PC-9 (cell line): ENCODE results near the gene ZNF429. TPM values are rescaled to one million over a fixed set of nuclear protein-coding genes. Genes with fewer than 3 reads are reported as not detected.
A peak's percentile ranks its signal among the peaks of the same experiment; 100 is the strongest.

ENCODE experiments used
- BruUV-seq: library from RNA; stranded (reverse); fragments of 400-500 nt; replicated peaks from 2 replicates; lab custom pipeline; 2021; lab: Mats Ljungman, UMichigan
- CTCF ChIA-PET: fragments of 300-600 bp; sonication (Branson Sonifier 250); formaldehyde crosslinking; loops from one replicate; lab custom pipeline; 2022; ENCODE audit warnings: antibody characterized with exemption; lab: Charles Lee
- POLR2A ChIA-PET: fragments of 300-600 bp; sonication (Branson Sonifier 250); formaldehyde crosslinking; loops from one replicate; lab custom pipeline; 2022; ENCODE audit warnings: antibody characterized with exemption; ENCODE audit not compliant: unreplicated experiment; lab: Charles Lee
- DNase-seq, 2 experiments: peaks; one replicate each; pipeline versions ENCODE4 v3.0.0 to v3.0.0-alpha.2; 2015 to 2022; ENCODE audit warnings: mixed read lengths in 1 of 2
- H2AFZ ChIP-seq: fragments of 200-600 bp; sonication (generic); 2 replicates; pipeline ENCODE4 v1.8.1; 2017; ENCODE audit warnings: antibody characterized with exemption
- H3F3A ChIP-seq: fragments of 200-600 bp; sonication (generic); 2 replicates; pipeline ENCODE4 v1.8.1; 2017; ENCODE audit warnings: antibody characterized with exemption, mild to moderate bottlenecking, low read depth; ENCODE audit not compliant: insufficient read depth
- H3K27ac ChIP-seq: fragments of 200-600 bp; sonication (generic); 2 replicates; pipeline ENCODE4 v1.6.1; 2016; ENCODE audit warnings: mixed run types
- H3K27me3 ChIP-seq: fragments of 200-600 bp; sonication (generic); 2 replicates; pipeline ENCODE4 v1.6.1; 2016; ENCODE audit warnings: low read depth, mixed run types; ENCODE audit not compliant: insufficient read depth
- H3K36me3 ChIP-seq: fragments of 200-600 bp; sonication (generic); 2 replicates; pipeline ENCODE4 v1.6.1; 2016; ENCODE audit warnings: low read depth, mixed run types
- H3K4me1 ChIP-seq: fragments of 200-600 bp; sonication (generic); replicated peaks from 2 replicates; pipeline ENCODE4 v1.6.1; 2016; ENCODE audit warnings: mixed run types; ENCODE audit not compliant: insufficient read depth
- H3K4me2 ChIP-seq: fragments of 200-600 bp; sonication (generic); 2 replicates; pipeline ENCODE4 v1.6.1; 2017; ENCODE audit warnings: mixed run types
- H3K4me3 ChIP-seq: fragments of 200-600 bp; sonication (generic); 2 replicates; pipeline ENCODE4 v1.6.1; 2016; ENCODE audit warnings: mixed run types
- H3K79me2 ChIP-seq: fragments of 200-600 bp; sonication (generic); 2 replicates; pipeline ENCODE4 v1.6.1; 2017; ENCODE audit warnings: low read depth, mixed run types
- H3K9me2 ChIP-seq: fragments of 200-600 bp; sonication (generic); 2 replicates; pipeline ENCODE4 v1.8.1; 2017; ENCODE audit warnings: mild to moderate bottlenecking; ENCODE audit not compliant: insufficient read depth
- H3K9me3 ChIP-seq: fragments of 200-600 bp; sonication (generic); 2 replicates; pipeline ENCODE4 v1.8.1; 2016; ENCODE audit warnings: low read depth; ENCODE audit not compliant: insufficient read depth
- H4K20me1 ChIP-seq: fragments of 200-600 bp; sonication (generic); 2 replicates; pipeline ENCODE4 v1.8.1; 2017; ENCODE audit not compliant: insufficient read depth
- EZH2 ChIP-seq: fragments of 200-600 bp; sonication (generic); IDR thresholded peaks from 2 replicates; pipeline ENCODE4 v1.8.0; 2017; ENCODE audit warnings: antibody characterized with exemption, low read depth
- intact Hi-C: fragments of 100-400 bp; cut with micrococcal nuclease; formaldehyde crosslinking; loops from one replicate; pipeline ENCODE4 v1.10.0; 2022; ENCODE audit not compliant: unreplicated experiment
- total RNA-seq: library from RNA; stranded (reverse); gene quantifications from 2 replicates; pipeline ENCODE4 v1.2.3, GENCODE V29; 2021
- TF ChIP-seq, protein P1 (sequence below): fragments of 200-600 bp; sonication (generic); conservative IDR thresholded peaks from 2 replicates; pipeline ENCODE4 v1.6.1; 2017; ENCODE audit warnings: mixed run types, antibody characterized with exemption, mild to moderate bottlenecking, moderate library complexity

Gene ZNF429
- total RNA-seq, 1 experiment from 2014 or later, result 10.0 TPM

DNA sequence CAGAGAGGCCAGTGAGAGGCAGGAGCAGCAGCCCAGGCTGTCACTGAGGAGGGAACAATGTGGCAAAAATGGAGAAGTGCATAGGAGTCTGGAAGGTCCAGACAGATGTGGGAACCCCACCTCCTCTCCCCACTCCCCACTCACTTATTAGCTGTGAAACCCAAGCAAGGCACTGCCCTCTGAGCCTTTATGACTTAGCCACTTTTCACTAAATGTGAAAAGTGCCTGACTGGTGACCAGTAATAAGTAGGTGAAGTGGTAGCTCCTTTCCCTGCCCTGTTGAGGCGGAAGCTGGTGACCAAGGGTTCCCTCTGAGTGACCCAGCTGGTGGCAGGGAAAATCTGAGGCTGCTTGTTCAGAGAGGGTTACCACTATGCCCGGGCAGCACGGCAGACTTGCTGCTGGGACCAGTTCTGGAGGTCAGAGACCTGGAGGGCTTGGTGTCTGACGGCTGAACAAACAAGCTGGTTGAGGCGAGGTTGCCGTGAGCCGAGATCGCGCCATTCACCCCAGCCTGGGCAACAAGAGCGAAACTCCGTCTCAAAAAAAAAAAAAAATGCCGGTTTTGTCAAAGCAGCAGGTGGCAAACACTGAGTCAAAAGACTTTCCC lies 80.0 kb downstream of the ZNF429 start:
- H4K20me1 ChIP-seq, result no peaks in the 10 kb centered on the region
- ChIA-PET POLR2A (no interaction called here), CTCF (no interaction called here)
- H3K79me2 ChIP-seq, result no peaks in the 10 kb centered on the region
- H3K4me2 ChIP-seq, result peak overlapping the region; percentile 68
- peak overlapping the region; percentile 78 for H2AFZ ChIP-seq
- no peaks in the 10 kb centered on the region for H3K36me3 ChIP-seq
- H3K9me3 ChIP-seq, result no peaks in the 10 kb centered on the region; the same call in 1 of the 2 replicates
- no peaks in the 10 kb centered on the region for H3K9me2 ChIP-seq
- no peaks in the 10 kb centered on the region for H3F3A ChIP-seq
- TF ChIP-seq, protein P1, sequence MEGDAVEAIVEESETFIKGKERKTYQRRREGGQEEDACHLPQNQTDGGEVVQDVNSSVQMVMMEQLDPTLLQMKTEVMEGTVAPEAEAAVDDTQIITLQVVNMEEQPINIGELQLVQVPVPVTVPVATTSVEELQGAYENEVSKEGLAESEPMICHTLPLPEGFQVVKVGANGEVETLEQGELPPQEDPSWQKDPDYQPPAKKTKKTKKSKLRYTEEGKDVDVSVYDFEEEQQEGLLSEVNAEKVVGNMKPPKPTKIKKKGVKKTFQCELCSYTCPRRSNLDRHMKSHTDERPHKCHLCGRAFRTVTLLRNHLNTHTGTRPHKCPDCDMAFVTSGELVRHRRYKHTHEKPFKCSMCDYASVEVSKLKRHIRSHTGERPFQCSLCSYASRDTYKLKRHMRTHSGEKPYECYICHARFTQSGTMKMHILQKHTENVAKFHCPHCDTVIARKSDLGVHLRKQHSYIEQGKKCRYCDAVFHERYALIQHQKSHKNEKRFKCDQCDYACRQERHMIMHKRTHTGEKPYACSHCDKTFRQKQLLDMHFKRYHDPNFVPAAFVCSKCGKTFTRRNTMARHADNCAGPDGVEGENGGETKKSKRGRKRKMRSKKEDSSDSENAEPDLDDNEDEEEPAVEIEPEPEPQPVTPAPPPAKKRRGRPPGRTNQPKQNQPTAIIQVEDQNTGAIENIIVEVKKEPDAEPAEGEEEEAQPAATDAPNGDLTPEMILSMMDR, result no peak
- no peak for TF ChIP-seq EZH2
- H3K27me3 ChIP-seq, result no peaks in the 10 kb centered on the region
- peak overlapping the region; percentile 59; the same call in 1 of the 2 replicates for H3K4me3 ChIP-seq
- BruUV-seq, result TSS peak; percentile 42
- peak; percentile 18 to 83 for DNase-seq
- H3K4me1 ChIP-seq, result peaks cover 7% of the 10 kb centered on the region; the same call in 1 of the 2 replicates
- peak overlapping the region; percentile 72 for H3K27ac ChIP-seq
- intact Hi-C loops, result no loop called here

DNA sequence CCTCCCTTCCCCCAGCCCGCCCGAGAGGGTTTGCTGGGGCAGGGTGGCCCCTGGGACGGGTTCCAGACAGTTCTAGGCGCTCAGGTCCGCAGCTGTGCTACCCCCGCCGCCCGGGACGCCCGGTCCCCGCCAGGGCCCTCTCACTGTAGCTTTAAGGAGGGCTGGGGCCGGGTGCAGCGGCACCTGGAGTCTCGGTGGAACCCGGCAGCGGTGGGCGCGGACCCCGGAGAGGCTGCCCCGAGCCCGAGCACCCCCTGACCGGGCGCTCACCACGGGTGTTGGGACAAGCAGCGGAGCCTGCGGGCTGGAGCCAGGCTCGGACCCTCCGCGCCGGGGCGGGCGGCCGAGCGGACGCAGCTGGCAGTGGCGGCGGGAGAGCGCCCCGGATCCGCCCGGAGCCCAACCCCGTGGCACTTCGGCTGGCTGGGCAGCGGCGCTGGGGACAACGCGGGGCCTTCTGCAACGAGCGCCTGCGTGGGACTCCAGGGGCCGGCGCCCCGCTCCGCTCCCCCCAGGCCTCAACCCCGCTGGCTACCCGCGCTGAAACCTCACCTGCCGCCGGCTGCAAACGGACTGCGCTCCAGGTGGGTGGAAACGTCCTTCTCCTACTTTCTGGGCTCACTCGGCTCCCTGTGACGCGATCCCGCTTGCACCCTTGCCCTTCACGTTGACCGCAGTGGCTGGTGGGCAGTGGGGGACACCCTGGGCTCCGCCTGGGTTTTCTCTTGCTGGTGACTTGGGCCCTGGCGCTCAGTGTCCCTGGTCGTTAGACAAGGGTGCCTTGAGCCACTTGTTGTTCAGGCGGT lies 81.1 kb downstream of the ZNF429 start:
- POLR2A ChIA-PET, result no interaction called here
- peaks cover 7% of the 10 kb centered on the region; the same call in 1 of the 2 replicates for H3K4me1 ChIP-seq
- H3K79me2 ChIP-seq, result no peaks in the 10 kb centered on the region
- BruUV-seq, result no TSS peak
- H2AFZ ChIP-seq, result peak overlapping the region; percentile 78
- H3K9me2 ChIP-seq, result no peaks in the 10 kb centered on the region
- CTCF ChIA-PET, result no interaction called here
- peak in 1 of 2 experiments; percentile 6 for DNase-seq
- H3K27ac ChIP-seq, result no peak overlapping the region
- TF ChIP-seq, protein P1, result no peak
- TF ChIP-seq EZH2, result no peak
- no peaks in the 10 kb centered on the region for H3F3A ChIP-seq
- H3K27me3 ChIP-seq, result no peaks in the 10 kb centered on the region
- peak overlapping the region; percentile 68 for H3K4me2 ChIP-seq
- H3K9me3 ChIP-seq, result no peaks in the 10 kb centered on the region; the same call in 1 of the 2 replicates
- intact Hi-C loops, result no loop called here
- H3K36me3 ChIP-seq, result no peaks in the 10 kb centered on the region
- H3K4me3 ChIP-seq, result peak overlapping the region; percentile 59
- no peaks in the 10 kb centered on the region for H4K20me1 ChIP-seq

DNA sequence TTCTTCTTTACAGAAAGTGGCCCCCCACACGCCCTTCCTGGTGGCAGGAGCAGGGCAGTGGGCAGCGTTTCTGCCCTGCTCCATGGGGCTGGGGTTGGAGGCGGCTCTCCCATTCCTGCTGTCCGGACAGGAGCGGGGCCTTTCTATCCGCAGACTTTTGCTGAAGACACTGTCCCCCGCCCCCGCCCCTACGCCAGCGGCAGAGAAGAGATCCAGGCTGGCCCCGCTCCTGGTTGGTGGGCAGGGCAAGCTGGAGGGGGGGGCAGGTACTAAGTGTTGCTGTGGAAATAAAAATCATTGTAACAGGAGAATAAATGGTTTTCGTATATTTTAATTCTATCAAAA lies 81.7 kb downstream of the ZNF429 start:
- no TSS peak for BruUV-seq
- Histone ChIP-seq H2AFZ (peak overlapping the region; percentile 78; the same call in 1 of the 2 replicates), H3F3A (no peaks in the 10 kb centered on the region), H3K36me3 (no peaks in the 10 kb centered on the region), H3K27ac (no peak overlapping the region), H3K4me3 (peak overlapping the region; percentile 59; the same call in 1 of the 2 replicates), H3K79me2 (no peaks in the 10 kb centered on the region), H3K27me3 (no peaks in the 10 kb centered on the region), H3K4me2 (peak overlapping the region; percentile 68), H3K9me2 (no peaks in the 10 kb centered on the region), H4K20me1 (no peaks in the 10 kb centered on the region), H3K9me3 (no peaks in the 10 kb centered on the region; the same call in 1 of the 2 replicates), H3K4me1 (peaks cover 7% of the 10 kb centered on the region; the same call in 1 of the 2 replicates)
- TF ChIP-seq, protein P1, result no peak
- TF ChIP-seq EZH2, result no peak
- no peak for DNase-seq
- intact Hi-C loops, result no loop called here
- CTCF ChIA-PET, result no interaction called here
- POLR2A ChIA-PET, result no interaction called here
